ENCODE results near the gene ASIC3.

ASIC3 gene

DNA sequence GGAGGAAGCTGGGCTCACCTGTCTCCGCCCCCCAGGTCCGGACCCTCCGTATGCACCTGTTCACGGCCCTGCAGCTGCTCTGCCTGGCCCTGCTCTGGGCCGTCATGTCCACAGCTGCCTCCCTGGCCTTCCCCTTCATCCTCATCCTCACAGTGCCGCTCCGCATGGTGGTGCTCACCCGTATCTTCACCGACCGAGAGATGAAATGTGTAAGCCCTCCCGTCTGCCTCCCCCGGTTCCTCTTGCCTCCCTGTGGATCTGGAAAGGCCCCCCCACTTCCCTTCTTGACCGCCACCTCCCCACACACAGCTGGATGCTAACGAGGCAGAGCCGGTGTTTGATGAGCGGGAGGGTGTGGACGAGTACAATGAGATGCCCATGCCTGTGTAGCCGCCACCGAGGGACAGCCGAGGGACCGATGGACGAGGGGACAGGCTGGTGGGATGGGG, 27.7 kb downstream of the ASIC3 start:
- DNase-seq, result no peak

DNA sequence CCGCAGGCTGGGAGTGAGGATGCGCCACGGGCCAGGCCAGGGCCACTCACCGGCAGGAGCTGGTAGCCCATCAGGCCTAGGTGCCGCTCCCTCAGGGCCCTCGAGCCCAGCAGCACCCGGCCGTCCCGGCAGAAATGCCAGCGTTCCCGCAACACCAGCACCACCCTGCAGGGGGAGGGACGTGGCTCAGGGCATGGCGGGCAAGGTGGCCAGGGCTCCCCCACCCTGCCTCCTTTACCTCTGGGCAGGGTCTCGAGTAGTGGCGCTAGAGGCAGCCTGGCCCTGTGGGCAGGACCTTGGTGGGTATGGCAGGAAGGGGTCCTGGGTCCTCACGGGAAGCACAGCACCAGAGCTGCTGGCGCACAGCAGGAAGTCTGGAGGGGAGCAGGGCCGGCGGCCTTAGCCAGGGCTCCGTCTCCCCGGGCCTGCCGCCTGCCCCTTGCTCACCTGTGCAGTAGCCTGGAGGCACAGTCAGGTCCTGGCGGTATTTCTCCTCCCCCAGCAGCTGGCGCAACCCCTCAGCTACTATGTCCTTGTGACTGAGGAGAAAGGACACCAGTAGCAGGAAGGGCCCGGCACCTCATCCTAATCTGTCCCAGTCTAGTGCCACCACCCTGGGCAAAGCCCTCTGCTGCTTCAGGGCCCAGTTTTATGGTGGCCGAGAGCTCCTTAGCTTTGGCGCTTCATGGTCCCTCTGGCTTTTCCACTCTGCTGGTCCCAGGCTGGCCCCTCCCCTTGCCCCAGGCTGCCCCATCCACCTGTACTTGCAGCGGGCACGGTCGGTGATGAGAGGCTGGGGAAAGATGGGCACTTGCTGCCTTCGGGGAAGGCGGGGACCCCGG, 28.8 kb downstream of the ASIC3 start:
- DNase-seq, result no peak

GRCh38 chr7:151077705-151078232, 29.4 kb downstream of the ASIC3 start:
- no peak for DNase-seq

DNA sequence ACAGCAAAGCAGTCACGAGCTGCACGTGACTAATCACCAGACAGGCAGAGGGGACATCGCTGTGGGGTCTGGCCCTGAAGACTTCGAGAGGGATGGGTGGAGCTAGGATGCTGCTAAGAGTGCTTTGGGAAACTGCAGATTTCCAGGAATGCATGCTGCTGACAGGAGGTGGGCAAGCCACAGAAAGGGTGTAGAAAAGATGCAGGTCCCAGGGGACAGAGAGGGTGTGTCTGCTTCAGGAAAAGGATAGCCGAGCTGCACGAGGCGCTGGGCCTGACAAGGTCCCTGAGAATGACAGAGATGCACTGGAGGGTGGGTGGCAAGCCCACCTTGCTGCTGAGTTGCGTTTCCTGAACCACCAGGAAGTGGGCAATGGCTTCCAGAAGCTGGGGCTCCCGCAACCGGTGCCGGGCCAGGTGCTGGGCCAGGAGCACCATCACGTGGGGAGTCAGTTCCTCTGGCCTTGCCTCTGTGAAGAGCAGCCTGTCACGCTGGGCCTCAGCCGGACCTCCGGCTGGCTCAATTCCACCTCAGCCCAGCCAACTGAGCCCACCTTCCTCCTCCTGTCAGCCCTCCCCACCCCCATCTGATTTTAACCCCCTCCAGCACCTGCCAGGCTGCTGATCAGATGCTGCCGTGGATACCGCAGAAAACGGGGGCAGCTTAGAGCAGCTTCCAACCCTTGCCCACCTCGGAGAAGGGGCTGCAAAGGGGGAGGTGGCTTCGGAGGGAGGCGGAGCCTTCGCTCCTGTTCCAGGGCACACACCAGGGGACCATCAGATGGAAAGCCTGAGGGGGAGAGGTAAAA, 30.1 kb downstream of the ASIC3 start:
- DNase-seq, result no peak

DNA sequence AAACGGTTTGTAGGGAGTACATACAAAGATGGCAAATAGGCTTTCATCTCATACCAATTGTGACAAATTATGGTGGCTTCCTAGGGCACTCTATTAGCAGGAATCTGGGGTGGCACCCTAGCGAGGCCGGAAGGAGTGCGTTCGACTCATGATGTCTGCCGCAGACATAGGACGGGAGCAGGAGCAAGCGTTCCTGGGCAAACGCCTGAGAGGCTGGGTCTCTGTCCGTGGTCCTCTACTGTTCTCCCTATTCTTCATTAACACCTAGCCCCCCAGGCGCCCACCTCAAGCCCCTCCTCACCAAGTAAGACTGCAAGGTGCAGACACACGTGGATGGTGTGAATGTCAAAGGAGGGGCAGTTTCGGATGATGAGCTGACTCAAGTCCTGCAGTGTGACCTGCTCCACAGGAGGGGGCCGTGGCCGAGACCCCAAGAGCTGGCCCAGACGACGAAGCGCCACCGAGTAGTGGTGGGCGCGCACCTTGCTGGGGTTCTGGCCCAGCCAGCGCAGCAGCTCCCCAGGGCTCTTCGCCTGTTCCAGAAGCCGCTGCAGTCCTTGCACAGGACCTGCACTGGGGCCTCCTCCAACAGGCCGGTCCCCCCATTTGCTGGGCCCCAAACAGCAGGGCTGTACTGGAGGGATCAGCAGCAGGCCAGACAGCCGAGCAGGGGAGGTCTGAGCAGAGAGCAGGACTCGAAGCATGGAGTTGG, 31.0 kb downstream of the ASIC3 start:
- no peak for DNase-seq

DNA sequence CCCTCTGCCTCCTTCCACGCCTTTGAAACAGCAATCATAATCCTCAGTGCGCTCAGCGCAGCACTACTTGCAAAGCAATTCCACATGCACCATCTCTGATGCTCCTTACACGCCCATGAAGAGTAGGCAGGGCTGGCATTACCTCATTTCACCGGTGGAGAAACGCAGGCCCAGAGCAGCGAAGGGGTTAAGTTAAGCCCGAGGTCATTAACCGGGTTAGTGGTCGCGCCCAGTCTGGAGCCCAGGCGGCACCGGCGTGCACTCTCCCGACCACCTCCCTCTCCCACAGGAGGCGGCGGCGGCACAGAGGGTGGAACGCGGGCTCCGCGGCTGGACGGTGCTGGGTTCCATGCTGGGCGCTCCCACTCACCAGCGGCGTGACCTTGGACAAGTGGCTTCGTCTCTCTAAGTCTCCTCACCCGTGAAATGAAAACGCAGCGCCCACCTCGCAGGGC, 31.8 kb downstream of the ASIC3 start:
- DNase-seq, result peak; percentile 33

DNA sequence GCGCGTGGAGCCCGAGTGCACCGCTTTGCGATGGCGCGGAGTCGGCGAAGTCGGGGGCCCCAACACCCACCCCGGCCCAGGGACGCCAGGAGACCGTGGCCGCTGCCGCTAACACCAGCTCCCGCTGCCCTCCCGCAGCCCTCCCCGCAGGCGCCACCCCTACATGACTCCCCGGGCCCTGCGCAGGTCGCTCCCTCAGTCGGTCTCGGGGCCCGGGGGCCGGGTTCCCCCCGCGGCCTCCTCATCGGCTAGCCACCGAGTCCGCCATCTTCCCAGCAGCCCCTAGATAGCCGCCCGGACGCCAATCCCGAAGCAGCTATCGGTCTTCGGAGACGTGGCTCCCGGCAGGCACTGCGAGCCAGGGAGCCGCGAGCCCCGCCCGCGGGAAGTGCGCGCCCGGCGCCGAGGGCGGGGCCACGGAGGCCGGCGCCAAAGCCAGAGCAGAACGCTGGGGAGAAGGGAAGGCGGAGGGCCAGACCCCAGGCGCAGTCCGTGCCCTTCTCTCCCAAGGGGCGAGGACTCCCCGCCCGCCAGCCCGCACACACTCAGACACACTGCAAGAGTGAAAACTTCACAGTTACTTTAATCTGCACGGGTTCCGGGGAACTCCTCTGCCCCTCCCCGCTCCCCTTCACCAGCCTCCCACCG, 32.3 kb downstream of the ASIC3 start, which contains the start of gene FASTK:
Gene FASTK, minus strand, starts transcription at position 288 of the 648 bp plus-strand sequence. Its CDS starts 43 bp downstream, at position 245.
- peak; percentile 94 for DNase-seq

- no peak for DNase-seq
Measured at GRCh38 chr7:151081170-151082101, 33.1 kb downstream of the ASIC3 start.

DNA sequence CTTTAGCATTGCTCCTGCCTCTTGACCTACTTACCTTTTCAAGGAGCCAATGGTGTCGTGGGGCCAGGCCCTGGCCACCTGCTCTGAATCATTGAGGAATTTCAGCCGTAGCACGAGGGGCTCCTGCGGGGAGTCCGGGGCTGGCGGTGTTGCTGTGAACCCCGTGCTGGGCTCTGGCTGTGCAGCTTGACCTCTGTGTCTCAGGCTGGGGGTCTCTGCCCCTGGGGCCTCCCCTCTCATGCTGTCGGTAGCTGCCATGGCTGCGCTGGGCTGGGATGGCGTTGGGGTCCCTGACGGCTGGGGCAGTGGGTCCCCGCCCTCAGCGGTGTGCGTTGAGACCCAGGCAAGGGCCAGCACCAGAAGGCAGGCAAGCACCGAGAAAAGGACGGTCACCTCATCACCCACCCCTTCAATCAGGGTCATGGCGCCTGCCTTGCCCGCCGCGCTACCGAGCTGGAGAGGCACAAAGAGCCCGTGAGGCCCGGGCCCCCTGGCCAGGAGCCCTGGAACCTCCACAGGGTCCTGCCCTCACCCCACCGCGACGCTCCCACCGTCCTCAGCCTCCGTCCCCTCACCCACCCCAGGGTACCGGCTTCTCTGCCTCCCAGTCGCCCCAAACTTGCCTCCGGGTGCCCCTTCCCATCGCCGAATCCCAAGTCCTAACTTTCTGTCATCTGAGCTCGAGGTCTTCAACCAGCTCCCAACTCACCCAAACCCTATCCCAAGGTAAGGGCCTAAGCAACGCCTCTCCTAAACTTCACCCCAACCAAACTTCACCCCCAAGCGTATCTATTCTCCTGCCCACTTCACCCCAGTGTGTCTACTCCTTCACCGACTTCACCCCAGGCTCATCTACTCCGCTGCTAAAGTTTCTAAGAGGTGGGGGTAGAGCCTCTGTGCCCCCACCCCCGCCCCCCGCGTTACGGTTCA, 34.1 kb downstream of the ASIC3 start:
- DNase-seq, result no peak

- DNase-seq, result peak; percentile 88
Measured at GRCh38 chr7:151083071-151083823, 34.9 kb downstream of the ASIC3 start, which contains the start of gene TMUB1. Gene TMUB1 (minus strand): TSS chr7:151083493. CDS start chr7:151082563, 930 bp downstream.

DNA sequence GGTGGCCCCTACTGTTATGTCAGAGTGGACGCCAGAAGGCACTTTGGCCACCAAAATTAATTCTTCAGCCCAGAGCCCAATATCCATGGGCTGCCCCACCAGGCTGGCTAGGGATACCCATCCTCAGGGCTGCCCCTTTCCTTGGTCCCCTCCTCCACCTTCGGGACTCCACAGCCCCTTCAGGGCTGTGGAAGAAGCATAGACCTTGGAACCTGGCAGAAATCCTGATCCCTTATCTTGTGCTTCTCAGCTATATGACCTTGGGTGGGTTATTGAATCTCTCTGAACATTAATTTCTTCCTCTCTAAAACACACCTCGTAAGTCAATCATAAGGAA, 35.5 kb downstream of the ASIC3 start:
- DNase-seq, result no peak

- no peak for DNase-seq
Measured at GRCh38 chr7:151085329-151085690, 37.0 kb downstream of the ASIC3 start.

DNA sequence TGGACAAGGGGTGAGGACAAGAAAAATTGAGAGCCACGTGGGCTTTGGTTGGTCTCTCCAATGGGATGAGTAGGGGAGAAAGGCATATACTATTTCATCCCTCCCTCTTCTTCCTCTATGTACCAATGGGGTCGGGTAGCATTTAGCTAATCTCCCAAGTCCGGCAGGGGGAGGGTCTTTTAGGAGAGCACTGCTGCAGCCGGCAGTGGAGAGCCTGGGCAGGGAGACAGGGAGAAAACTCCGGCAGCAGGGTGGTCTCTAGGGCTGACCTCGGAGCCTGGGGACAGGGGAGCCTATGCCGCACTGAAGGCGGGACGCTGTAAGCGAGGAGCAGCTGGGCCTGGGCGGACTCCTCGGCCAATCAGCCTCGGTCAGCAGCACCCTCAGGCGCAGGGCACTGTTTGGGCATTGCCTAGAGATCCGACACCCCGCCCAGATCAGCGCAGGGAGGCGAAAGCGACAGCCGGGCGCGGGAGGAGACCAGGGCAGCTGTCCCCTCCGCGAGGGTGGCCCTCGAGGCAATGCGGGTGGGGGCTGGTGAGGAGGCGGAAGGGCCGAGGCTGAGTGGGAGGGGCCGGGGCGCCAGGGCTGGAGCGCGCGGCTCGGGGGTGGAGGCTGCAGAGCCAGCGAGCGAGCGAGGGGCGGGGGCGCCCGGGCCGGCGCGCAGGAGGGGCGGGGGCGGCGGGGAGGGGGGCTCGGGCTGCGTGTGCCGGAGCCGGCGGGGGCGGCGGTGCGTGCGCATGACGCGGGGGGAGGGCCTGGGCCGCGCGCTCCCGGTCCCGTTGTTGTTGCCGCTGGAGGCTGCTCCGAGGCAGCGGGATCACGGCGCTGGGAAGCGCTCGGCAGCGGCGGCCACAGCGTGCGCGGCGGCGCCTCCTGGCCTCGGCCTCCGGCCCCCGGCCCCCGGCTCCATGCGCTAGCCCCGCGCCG, 37.6 kb downstream of the ASIC3 start, which contains the start of gene AGAP3:
Gene AGAP3, plus strand, starts transcription at position 785 of the 930 bp plus-strand sequence. CDS start 267 bp downstream, outside the sequence.
- peak; percentile 78 for DNase-seq

GRCh38 chr7:151086802-151087244, 38.5 kb downstream of the ASIC3 start:
- peak; percentile 50 for DNase-seq

- DNase-seq, result peak; percentile 54
Measured at GRCh38 chr7:151087245-151088018, 39.1 kb downstream of the ASIC3 start.

DNA sequence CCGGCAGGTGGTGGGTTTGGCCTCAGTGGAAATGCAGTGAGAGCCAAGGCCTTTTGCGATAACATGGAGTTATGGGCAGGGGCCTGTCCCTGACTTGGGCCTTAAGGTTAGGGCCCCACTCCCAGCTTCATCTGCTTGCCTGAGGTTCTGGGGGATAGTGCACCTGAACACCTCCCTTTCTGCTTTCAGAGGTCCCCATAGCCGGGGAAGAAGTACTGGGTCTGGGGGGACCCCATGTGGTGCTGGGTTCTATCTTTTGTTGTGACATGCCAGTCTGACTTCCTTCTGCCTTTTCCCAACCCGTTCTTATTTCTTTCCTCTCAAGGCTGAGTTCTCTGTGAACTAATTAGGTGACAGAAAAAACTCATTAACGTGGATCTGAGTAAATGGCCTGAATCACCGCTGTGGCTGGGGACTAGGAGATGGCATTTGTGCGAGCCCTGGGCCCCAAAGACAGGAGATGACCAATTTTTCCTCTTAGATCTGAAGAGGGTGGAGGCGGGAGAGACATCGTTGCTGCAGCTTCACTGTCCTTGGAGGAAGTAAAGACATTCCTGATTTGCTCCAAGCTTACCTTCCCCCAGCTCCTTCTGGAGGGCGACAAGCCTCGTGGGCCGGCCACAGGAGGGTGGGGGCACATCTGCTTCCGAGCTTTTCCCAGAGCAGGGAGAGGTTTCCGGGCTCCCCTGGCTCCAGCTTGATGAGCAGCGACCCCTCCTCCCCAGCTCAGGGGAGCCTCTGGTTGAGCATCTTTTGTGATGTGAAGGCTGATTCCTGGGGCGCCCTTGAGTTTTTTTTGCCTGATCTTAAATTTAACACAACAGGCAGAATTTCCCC, 39.9 kb downstream of the ASIC3 start:
- no peak for DNase-seq

Data from activated CD4-positive, alpha-beta T cell treated with anti-CD3 and anti-CD28 coated beads, Interleukin-2, Interleukin-6, amounts not matched to agents 100 ng/mL and 50 ng/mL, durations not matched to agents 16 hours and 8 hours (primary cell).